ENCODE data around the gene FRY.

DNA sequence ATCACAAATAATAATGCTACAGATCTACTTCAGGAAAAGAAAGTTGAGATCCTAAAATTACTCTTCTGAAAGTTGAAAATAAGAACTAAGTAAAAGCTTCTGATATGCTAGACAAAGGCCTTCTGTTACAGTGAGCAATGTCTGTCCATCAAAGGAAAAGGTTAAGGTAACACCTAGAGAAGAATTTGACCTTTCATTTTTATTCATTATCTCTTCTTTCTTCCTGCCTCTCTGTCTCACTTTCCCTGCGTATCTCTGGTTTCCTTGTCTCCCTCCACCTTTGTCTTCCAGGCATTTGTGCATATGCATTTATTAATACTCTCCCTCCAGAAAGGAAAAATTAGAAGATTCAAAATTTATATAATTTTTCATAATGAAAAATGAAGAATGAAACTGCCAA, 234.6 kb downstream of the FRY start:
- TF ChIP-seq, protein P1, sequence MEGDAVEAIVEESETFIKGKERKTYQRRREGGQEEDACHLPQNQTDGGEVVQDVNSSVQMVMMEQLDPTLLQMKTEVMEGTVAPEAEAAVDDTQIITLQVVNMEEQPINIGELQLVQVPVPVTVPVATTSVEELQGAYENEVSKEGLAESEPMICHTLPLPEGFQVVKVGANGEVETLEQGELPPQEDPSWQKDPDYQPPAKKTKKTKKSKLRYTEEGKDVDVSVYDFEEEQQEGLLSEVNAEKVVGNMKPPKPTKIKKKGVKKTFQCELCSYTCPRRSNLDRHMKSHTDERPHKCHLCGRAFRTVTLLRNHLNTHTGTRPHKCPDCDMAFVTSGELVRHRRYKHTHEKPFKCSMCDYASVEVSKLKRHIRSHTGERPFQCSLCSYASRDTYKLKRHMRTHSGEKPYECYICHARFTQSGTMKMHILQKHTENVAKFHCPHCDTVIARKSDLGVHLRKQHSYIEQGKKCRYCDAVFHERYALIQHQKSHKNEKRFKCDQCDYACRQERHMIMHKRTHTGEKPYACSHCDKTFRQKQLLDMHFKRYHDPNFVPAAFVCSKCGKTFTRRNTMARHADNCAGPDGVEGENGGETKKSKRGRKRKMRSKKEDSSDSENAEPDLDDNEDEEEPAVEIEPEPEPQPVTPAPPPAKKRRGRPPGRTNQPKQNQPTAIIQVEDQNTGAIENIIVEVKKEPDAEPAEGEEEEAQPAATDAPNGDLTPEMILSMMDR (IDR thresholded peaks at IDR 0.05; ENCODE audit: insufficient read depth, low read length), result no peak
- TF ChIP-seq SPI1 (IDR thresholded peaks at IDR 0.05; ENCODE audit: borderline replicate concordance, low read depth), result no peak

All from HL-60 (cell line).